ENCODE measurements around the gene NIM1K.
A peak's percentile ranks its signal among the peaks of the same experiment; 100 is the strongest.
"Not testable (repeated sequence)": the region's sequence is repeated elsewhere in the genome, so short reads cannot be mapped to it uniquely, and the experiment has no call there.

Gene NIM1K

DNA sequence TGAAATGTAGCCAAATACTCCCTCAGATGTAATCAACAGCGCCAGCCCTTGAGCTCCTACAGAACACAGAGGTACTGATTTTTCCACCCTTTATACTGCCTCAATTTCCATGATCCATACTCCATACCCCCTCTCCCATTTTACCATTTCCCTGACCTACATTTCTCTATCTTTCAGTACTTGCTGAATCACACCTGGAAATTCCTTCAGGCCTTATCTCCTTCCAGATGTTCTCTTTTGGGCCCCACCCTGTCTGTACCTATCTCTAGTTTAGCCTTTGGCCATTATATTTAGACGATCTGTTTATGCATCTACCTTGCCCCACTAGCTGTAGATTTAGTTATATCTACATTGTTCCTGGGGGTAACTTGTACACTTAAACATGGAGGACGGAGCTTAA is 5.5 kb downstream of the NIM1K start:
- no peak for DNase-seq (ENCODE audit: low read depth)
- TF ChIP-seq, protein P1, sequence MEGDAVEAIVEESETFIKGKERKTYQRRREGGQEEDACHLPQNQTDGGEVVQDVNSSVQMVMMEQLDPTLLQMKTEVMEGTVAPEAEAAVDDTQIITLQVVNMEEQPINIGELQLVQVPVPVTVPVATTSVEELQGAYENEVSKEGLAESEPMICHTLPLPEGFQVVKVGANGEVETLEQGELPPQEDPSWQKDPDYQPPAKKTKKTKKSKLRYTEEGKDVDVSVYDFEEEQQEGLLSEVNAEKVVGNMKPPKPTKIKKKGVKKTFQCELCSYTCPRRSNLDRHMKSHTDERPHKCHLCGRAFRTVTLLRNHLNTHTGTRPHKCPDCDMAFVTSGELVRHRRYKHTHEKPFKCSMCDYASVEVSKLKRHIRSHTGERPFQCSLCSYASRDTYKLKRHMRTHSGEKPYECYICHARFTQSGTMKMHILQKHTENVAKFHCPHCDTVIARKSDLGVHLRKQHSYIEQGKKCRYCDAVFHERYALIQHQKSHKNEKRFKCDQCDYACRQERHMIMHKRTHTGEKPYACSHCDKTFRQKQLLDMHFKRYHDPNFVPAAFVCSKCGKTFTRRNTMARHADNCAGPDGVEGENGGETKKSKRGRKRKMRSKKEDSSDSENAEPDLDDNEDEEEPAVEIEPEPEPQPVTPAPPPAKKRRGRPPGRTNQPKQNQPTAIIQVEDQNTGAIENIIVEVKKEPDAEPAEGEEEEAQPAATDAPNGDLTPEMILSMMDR (conservative IDR thresholded peaks at IDR 0.05; ENCODE audit: low read length) = no peak
- H3K4me3 ChIP-seq (ENCODE audit: low read length) = no peak overlapping the region

DNA sequence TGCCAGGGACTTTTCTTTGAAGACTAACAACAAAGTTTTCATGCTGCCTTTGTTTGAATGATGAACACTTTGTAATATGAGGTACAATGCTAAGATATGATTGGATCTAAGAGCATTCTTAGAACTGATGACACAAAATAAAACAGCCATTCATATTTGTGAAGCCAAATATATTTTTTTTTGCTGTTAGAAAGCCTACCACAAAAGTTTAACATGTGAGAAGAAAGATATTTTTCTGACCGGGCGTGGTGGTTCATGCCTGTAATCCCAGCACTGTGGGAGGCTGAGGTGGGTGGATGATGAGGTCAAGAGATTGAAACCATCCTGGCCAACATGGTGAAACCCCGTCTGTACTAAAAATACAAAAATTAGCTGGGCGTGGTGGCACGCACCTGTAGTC is 9.4 kb downstream of the NIM1K start:
- H3K4me3 ChIP-seq (ENCODE audit: low read length); DNase-seq (ENCODE audit: low read depth): not testable (repeated sequence)

DNA sequence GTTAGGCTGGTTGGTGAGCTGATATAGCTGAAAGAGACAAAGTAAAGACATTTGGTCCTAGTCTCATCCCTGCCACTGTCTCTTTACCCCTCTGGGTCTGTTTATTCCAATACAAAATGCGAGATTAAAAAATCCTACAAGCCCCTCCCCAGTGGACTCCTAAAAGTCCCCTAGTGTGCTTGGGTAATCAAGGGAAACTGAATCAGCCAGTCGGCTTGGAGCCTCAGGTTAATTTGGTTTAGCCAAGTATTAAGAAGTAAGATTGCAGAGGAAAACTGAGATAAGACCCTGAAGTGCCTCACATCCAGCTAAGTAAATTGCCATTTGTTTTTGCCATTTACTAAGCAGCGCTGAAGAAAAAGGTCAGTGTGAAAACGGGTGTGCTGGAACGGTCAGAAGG is 10.4 kb downstream of the NIM1K start:
- no peak overlapping the region for H3K4me3 ChIP-seq (ENCODE audit: low read length)
- no peak for DNase-seq (ENCODE audit: low read depth)
- TF ChIP-seq, protein P1 (conservative IDR thresholded peaks at IDR 0.05; ENCODE audit: low read length) = no peak

DNA sequence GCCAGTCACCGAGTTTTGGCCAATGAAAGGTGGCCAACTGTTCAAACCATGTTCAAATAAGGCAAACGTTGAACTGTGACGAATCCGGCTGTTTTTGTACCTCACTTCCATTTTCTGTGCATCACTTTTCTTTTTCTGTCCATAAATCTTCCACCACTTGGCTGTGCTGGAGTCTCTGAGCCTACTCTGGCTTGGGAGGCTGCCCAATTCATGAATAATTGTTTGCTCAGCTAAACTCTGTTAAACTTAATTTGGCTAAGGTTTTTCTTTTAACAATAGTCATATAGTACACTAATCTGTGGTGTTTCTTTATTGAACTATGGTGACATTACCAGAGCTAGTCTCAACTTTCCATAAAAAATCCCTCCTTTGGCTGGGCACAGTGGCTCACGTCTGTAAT is 11.3 kb downstream of the NIM1K start:
- no peak overlapping the region for H3K4me3 ChIP-seq (ENCODE audit: low read length)
- no peak for DNase-seq (ENCODE audit: low read depth)
- TF ChIP-seq, protein P1 (conservative IDR thresholded peaks at IDR 0.05; ENCODE audit: low read length) = no peak

DNA sequence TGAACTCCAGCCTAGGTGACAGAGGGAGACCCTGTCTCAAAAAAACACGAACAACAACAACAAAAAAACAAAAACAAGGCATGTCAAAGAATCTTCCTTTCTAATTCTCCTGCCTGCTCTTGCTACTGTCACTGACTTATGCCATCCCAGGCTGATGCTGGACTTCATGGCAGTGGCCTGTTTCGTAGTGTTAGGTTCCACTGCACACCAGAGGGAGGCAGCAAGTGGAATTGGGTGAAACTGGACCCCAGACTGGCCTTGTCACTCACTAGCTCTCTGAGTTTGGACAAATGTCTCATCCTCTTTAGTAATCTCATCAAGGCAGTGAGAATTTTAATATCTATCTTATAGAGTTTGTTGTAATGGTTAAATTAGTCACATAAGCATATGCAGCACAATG is 12.9 kb downstream of the NIM1K start:
- no peak overlapping the region for H3K4me3 ChIP-seq (ENCODE audit: low read length)
- TF ChIP-seq, protein P1 (conservative IDR thresholded peaks at IDR 0.05; ENCODE audit: low read length) = no peak
- DNase-seq (ENCODE audit: low read depth) = no peak

DNA sequence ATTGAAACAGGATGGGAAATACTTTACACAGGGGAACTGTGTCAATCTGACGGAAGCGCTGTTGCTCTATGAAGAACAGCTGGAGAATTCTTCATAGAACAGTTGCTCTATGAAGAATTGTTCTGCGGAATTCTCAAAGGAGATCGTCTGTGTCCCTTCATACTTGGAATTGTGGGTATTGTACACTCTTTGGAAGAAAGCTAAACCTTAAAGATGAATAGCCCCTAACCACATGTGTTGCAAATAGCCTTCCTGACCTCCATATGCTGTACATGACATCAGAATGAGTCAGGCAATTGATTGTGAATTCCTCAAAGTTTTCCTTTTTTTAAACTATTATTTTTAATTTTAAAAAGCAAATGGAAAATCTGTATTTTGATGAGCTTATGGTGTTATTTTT is 15.6 kb downstream of the NIM1K start:
- TF ChIP-seq, protein P1 (conservative IDR thresholded peaks at IDR 0.05; ENCODE audit: low read length) = no peak
- H3K4me3 ChIP-seq (ENCODE audit: low read length) = no peak overlapping the region
- peak; percentile 62 for DNase-seq (ENCODE audit: low read depth)

DNA sequence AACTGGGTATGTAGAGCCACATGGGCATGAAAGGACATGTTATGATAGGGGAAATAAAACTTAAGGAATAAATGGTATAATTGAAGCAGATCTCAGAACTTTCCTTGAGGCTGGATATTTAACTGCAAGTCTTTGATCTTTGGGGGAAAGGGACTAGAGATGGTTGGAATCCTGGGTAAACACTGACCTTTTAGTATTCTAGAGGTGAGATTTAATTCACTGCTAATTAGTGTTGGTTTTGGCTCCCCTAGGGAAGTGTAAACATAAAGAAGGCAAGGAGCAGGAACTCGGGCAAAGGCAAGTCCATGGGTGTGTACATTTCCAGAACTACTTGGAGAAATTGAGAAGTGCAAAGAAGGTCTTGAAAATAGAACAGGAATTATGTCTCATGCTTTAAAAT is 16.6 kb downstream of the NIM1K start:
- H3K4me3 ChIP-seq (ENCODE audit: low read length) = no peak overlapping the region
- DNase-seq (ENCODE audit: low read depth) = no peak
- TF ChIP-seq, protein P1 (conservative IDR thresholded peaks at IDR 0.05; ENCODE audit: low read length) = no peak

DNA sequence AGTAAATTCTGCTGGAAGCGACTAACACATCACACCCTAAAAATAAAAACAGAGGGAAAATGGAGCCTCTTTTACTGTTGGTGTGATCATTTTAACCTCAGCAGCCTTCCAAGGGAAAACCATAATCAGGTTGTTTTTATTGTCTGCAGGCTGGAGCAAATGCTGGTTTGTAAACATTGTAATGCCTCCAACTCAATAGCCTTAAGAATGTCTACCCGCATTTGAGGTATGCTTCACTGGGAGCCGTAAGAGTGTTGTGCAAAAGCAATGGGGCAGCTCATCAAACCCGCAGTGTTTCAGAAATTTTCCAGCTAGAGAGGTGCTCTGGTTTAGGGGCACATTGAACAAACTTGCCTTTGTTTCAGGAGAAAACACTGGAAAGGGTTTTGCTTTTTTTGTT is 17.0 kb downstream of the NIM1K start:
- TF ChIP-seq, protein P1 (conservative IDR thresholded peaks at IDR 0.05; ENCODE audit: low read length) = no peak
- DNase-seq (ENCODE audit: low read depth) = no peak
- H3K4me3 ChIP-seq (ENCODE audit: low read length) = no peak overlapping the region
